ENCODE results near the gene SDHC.
"Not testable (repeated sequence)": the region's sequence is repeated elsewhere in the genome, so short reads cannot be mapped to it uniquely, and the experiment has no call there.

Gene SDHC

GRCh38 chr1:161381707-161382106 lies 67.5 kb downstream of the SDHC start:
- in situ Hi-C loops (cut with MboI; ENCODE audit: low sequenced_read_pairs) = no loop called here

- in situ Hi-C loops (cut with MboI; ENCODE audit: low sequenced_read_pairs) = no loop called here
Observed at GRCh38 chr1:161382214-161383019, 68.2 kb downstream of the SDHC start.

GRCh38 chr1:161388639-161389038 lies 74.5 kb downstream of the SDHC start:
- in situ Hi-C loops (cut with MboI; ENCODE audit: low sequenced_read_pairs) = no loop called here

DNA sequence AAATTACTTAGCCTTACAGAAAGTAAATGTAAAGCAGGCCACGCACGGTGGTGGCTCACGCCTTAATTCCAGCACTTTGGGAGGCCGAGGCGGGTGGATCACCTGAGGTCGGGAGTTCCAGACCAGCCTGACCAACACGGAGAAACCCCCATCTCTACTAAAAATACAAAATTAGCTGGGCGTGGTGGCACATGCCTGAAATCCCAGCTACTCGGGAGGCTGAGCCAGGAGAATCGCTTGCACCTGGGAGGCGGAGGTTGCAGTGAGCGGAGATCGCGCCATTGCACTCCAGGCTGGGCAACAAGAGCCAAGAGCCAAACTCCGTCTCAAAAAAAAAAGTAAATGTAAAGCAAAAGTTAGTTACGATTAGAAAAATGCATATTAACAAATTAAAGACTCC lies 75.0 kb downstream of the SDHC start:
- in situ Hi-C loops (cut with MboI; ENCODE audit: low sequenced_read_pairs) = not testable (repeated sequence)

DNA sequence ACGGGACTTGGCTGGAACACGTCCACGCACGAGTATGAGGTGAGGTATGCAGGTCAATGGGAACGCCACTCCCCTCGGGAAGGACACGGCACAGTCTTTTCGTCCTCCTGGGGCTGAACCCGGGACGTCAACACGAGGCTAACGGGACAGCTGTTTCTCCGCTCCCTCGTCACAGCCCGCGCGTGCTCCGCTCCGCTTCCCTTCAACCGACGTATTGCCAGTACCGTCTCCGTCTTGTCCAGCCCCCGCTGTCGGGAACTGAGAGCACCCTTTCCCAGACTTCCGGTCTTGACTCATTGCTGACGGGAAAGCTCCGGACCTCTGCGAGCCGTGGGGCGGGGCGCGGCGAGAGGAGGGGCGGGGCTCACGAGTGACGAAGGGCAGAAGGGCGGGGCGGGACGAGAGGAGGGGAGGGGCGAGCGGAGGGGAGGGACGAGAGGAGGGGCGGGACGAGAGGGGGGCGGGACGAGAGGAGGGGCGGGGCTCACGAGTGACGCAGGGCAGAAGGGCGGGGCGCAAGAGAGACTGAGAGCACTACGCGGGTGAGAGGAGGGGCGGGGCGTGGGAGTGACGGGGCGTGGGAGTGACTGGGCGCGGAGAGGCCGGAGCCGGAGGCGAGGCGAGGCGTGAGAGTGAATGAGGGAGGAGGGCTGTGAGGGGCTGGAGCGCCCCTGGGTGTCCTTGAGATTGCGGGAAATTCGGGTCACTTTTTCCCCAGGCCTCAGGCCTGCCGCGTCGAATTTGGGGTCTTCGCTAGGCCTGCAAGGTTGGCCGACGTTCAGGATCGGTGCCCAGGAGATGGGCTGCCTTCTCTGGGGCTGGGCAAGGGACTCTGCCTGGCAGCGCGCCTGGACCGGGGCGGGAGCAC lies 75.7 kb downstream of the SDHC start:
- in situ Hi-C loops (cut with MboI; ENCODE audit: low sequenced_read_pairs) = no loop called here

- in situ Hi-C loops (cut with MboI; ENCODE audit: low sequenced_read_pairs) = no loop called here
Observed at GRCh38 chr1:161390559-161390858, 76.3 kb downstream of the SDHC start.

DNA sequence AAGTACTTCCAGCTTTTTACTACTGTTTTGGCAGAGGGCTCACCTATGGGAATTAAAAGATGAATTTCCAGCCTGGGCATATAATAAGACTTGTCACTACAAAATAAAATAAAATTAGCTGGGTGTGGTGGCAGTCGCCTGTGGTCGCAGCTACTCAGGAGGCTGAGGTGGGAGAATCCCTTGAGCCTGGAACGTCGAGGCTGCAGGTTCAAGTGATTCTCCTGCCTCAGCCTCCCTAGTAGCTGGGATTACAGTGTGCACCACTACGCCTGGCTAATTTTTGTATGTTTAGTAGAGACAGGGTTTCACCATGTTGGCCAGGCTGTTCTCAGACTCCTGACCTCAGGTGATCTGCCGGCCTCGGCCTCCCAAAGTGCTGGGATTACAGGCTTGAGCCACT lies 77.0 kb downstream of the SDHC start:
- in situ Hi-C loops (cut with MboI; ENCODE audit: low sequenced_read_pairs) = not testable (repeated sequence)

DNA sequence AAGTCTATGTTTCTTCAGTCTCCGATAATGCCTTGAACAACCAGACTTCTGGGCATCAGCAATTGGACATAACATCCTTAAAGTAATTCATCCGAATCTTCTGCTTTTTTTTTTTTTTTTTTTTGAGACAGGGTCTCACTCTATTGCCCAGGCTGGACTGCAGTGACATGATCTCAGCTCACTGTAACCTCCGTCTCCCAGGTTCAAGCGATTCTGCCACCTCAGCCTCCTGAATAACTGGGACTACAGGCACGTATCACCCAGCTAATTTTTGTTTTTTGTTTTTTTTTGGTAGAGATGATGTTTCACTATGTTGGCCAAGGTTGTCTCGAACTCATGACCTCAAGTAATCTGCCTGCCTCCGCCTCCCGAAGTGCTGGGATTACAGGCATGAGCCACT lies 77.4 kb downstream of the SDHC start:
- in situ Hi-C loops (cut with MboI; ENCODE audit: low sequenced_read_pairs) = no loop called here

DNA sequence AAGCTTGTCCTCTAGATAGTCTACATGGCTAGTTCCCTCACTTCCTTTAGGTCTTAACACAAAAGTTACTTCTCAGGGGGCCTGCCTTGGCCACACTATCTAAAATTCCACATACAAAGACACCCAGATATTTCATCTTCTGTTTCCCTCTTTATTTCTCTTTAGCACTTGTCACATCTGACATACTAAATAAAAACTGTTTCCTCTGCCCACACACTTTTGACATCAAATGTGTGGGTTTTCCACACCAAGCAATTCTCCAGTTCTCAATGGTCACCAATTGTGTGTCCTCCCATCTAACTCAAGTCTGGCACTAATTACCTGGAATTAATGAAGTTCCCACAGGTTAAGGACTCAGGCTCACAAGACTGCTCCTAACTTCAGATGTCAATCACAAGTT lies 79.0 kb downstream of the SDHC start:
- in situ Hi-C loops (cut with MboI; ENCODE audit: low sequenced_read_pairs) = no loop called here

DNA sequence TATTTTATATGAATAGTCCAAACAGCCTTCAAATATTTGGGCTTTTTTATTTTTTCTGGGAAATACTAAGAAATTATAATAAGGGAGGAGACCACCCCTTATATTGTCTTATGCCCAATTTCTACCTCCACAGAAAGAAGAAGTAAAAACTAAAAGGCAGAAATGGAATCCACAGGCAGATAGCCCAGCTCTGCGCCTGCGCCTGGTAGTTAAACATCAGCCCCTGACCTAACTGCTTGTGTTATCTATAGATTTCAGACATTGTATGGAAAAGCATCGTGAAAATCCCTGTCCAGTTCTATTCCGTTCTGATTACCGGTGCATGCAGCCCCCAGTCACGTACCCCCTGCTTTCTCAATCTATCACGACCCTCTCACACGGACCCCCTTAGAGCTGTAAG lies 82.9 kb downstream of the SDHC start:
- in situ Hi-C loops (cut with MboI; ENCODE audit: low sequenced_read_pairs) = not testable (repeated sequence)

GRCh38 chr1:161398900-161399256 lies 84.7 kb downstream of the SDHC start:
- in situ Hi-C loops (cut with MboI; ENCODE audit: low sequenced_read_pairs) = no loop called here

DNA sequence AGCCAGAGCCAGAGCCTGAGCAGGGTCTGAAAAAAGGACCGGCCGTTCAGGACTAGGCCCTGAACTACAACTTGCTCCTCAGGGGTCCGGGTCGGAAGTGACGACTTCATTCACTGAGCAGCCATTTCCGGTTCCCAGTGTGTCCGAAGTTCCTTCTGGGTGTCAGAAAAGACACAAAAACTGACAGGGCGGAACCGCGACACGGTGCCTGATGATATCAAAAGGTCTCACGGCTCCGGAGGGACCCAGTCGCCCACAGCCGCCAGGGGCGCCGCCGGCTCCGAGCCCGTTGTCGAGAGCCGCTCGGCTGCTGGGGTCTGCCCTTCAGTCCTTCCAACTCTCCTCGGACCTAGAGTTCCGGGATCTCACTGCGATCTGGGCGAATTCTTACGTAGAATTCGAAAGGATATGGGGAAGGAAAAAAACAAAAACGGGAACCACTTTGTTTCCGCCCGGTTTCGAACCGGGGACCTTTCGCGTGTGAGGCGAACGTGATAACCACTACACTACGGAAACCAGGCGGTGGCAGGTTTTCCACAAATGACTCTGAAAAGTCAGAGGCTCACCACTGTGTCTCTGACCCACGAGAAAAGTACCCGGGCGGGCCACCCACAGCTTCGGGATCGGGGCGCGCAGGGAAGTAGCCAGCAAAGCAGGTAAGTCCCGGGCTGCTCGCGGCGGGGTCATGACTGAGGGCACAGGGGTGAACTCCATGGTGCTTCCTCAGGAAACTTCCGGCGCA lies 85.2 kb downstream of the SDHC start:
- in situ Hi-C loops (cut with MboI; ENCODE audit: low sequenced_read_pairs) = no loop called here

DNA sequence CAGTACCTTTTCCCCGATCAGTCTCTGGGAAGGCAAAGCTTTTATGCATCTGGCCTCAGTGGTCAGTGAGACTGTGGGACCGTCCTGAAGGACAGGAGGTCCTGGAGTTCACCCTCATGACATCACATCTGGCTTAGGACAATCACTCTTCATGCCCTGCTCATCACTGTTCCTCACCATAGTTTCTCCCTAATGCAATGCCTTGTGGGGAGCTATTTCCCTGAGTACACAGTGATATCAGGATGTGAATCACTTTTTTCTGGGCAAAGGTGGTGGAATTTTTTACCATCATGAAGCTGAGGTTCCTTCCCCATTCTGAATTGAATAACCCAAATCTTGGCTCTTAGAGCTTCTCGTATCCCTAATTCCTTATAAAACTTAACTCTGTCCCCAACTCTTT lies 88.3 kb downstream of the SDHC start:
- in situ Hi-C loops (cut with MboI; ENCODE audit: low sequenced_read_pairs) = no loop called here

DNA sequence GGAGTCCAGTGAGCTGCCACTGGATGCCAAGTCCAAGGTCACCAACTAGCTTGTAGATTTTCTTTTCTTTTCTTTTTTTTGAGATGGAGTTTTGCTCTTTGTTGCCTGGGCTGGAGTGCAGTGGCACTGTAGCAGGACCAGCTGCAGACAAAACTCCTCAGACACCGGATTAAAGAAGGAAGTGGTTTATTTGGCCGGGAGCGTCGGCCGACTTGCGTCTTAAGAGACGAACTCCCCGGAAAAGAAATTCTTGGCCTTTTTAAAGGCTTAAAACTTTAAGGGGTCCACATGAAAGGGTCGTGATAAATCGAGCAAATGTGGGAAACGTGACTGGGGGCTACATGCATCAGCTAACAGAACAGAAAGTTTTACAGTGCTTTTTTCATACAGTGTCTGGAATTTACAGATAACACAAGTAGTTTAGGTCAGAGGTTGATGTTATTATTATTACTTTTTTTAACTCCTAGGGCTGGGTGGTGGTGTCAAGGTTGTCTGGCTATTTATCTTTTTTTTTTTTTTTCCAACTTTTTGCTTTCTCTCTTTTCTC lies 89.9 kb downstream of the SDHC start:
- in situ Hi-C loops (cut with MboI; ENCODE audit: low sequenced_read_pairs) = no loop called here

DNA sequence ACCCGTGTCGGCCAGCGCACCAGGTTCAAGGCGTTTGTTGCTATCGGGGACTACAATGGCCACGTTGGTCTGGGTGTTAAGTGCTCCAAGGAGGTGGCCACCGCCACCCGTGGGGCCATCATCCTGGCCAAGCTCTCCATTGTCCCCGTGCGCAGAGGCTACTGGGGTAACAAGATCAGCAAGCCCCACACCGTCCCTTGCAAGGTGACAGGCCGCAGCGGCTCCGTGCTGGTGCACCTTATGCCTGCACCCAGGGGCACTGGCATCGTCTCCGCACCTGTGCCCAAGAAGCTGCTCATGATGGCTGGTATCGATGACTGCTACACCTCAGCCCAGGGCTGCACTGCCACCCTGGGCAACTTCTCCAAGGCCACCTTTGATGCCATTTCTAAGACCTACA lies 92.4 kb downstream of the SDHC start:
- in situ Hi-C loops (cut with MboI; ENCODE audit: low sequenced_read_pairs) = not testable (repeated sequence)

- in situ Hi-C loops (cut with MboI; ENCODE audit: low sequenced_read_pairs) = no loop called here
Observed at GRCh38 chr1:161407451-161407985, 93.3 kb downstream of the SDHC start.

GRCh38 chr1:161408429-161409052 lies 94.4 kb downstream of the SDHC start:
- in situ Hi-C loops (cut with MboI; ENCODE audit: low sequenced_read_pairs) = no loop called here

DNA sequence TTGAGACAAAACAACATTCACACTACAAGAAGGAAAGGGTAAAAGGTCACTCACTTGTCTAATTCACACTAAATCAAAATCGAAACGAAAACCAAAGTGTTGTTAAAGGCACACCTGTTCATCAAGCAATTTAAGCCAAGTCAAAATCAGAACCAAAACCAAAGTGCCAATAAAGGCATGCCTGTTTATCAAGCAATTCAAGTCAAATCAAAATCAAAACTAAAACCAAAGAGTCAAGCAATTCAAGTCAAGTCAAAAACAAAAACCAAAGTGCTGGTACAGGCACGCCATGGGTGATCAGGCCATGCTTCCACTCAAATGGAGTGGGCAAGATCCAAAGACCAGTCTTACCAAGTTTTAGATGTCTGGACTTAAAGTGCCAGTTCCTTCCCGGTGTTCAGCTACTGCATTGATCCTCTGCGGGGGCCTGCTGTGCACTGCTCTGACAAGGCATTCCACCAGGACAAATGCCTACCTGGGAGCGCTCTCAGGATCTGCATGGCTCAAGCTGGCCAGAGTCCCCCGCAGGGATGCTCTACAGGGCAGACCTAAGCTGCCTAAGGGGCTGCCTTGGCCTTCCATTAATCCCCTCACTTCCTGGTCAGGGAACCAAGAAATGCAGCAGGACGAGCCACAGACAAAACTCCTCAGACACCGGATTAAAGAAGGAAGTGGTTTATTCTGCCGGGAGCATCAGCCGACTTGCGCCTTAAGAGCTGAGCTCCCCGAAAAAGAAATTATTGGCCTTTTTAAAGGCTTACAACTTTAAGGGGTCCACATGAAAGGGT lies 95.9 kb downstream of the SDHC start:
- in situ Hi-C loops (cut with MboI; ENCODE audit: low sequenced_read_pairs) = not testable (repeated sequence)

DNA sequence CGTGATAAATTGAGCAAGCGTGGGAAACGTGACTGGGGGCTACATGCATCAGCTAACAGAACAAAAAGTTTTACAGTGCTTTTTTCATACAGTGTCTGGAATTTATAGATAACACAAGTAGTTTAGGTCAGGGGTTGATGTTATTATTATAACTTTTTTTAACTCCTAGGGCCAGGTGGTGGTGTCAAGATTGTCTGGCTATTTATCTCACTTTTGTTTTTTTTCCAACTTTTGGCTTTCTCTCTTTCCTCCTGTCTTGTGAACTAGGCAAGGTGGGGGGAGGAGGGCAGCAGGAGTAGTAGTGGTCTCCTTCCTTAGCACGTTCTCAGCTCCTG lies 96.4 kb downstream of the SDHC start:
- in situ Hi-C loops (cut with MboI; ENCODE audit: low sequenced_read_pairs) = not testable (repeated sequence)

Data from hTERT RPE-1 (cell line).